GM18951 (cell line): ENCODE data around the gene PEX5L.

ENCODE experiments used
- POLR2A ChIP-seq: IDR thresholded peaks from 4 replicates; pipeline ENCODE4 v1.6.1; 2011; ENCODE audit warnings: mild to moderate bottlenecking; ENCODE audit not compliant: insufficient read length, insufficient read depth; ENCODE audit errors: extremely low read depth
- in situ Hi-C: fragments of 300-500 bp; cut with MboI; formaldehyde crosslinking; loops from one replicate; pipeline ENCODE4 v1.12.0; 2022; ENCODE audit warnings: low sequenced_read_pairs, mixed read lengths, inconsistent platforms; ENCODE audit not compliant: unreplicated experiment

PEX5L gene

DNA sequence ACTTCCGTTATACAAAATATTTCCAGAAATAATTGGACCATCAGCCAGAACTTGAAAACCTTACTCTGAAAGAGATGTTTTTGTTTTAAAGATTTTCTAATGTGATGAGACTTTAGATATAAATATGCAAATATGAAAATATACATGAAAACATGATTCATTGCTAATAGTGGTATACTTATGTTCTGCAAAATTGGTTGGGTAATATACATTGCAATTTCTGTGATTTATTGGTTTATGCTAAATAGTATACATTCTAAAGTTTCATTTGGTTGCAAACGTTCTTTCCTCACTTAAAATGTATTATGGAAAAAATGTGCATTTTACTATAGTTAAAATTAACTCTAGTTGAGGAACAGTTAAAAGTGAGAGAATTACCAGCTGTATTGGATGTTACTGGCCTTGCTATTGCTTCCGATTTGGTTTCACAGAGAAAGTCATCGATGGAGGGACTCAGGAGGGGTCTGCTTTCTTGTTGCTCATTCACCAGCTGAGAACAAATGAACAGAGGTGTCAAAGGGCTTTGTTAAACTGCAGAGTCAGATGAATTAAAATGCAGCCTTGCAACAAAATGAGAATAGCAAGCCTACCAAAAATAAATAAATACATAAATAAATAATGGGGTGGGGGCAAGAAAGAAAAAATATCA is 149.3 kb downstream of the PEX5L start:
- no peak for TF ChIP-seq POLR2A
- in situ Hi-C loops, result no loop called here

DNA sequence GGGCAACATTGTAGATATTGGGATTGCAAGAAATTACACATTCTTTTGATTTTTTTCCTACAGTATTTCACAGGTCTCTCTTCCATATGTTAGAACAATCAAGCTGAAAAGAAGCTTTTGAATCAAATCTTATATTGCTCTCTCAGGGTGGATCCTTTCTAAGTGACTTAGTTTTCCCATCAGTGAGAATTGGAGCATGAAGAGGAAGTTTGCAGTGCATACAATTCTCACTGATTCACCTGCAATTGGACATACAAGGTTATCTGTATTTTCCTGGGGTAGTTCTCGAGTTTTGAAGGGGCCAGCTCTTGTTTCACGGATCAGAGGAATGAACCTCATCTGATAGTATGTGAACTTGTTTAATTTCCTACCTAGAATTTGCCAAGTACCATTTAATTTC is 150.8 kb downstream of the PEX5L start:
- in situ Hi-C loops, result no loop called here
- TF ChIP-seq POLR2A, result no peak

- in situ Hi-C loops, result no loop called here
Measured at GRCh38 chr3:179884136-179884535, 152.6 kb downstream of the PEX5L start.

GRCh38 chr3:179882292-179882691 is 154.4 kb downstream of the PEX5L start:
- no peak for TF ChIP-seq POLR2A
- in situ Hi-C loops, result no loop called here

More at GRCh38 chr3:179884136-179884535, 152.6 kb downstream of the PEX5L start:
- no peak for TF ChIP-seq POLR2A

GRCh38 chr3:179881791-179882190 is 154.9 kb downstream of the PEX5L start:
- in situ Hi-C loops, result no loop called here

GRCh38 chr3:179880868-179881267 is 155.9 kb downstream of the PEX5L start:
- in situ Hi-C loops, result no loop called here

More at GRCh38 chr3:179881791-179882190, 154.9 kb downstream of the PEX5L start:
- TF ChIP-seq POLR2A, result no peak

DNA sequence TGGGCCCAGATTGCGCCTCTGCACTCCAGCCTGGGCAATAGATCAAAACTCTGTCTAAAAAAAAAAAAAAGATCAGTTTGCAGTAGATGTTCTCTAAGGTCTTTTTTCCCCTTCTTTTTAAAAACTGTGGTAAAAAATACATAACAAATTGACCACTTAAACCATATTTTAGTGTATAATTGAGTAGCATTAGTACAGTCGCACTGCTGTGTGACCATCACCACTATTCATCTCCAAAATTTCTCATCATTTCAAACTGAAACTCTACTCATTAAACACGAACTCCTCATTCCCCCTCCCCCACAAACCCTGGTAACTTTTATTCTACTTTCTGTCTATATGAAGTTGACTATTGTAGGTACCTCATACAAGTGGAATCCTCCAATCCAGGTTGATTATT is 160.3 kb downstream of the PEX5L start:
- in situ Hi-C loops, result no loop called here
- TF ChIP-seq POLR2A, result no peak

More at GRCh38 chr3:179880868-179881267, 155.9 kb downstream of the PEX5L start:
- no peak for TF ChIP-seq POLR2A

DNA sequence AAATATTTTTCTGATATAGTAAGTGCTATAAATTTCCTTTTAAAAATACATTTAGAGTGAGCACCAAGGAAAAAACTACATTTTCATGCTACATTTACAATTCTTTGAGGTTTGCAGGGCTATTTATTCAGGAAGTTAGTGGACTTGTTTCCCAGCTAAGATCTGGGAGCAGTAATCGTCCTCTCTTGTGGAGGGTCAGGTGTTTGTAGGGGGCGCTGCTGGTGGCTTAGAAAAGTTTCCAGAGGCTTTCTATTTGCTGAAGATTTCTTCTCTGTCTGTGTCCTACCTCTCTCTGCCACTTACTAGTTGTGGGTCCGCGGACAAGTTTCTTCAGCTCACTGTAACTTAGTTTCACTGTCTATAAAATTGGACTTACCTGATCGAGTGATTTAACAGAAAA is 163.9 kb downstream of the PEX5L start:
- no peak for TF ChIP-seq POLR2A
- in situ Hi-C loops, result no loop called here

DNA sequence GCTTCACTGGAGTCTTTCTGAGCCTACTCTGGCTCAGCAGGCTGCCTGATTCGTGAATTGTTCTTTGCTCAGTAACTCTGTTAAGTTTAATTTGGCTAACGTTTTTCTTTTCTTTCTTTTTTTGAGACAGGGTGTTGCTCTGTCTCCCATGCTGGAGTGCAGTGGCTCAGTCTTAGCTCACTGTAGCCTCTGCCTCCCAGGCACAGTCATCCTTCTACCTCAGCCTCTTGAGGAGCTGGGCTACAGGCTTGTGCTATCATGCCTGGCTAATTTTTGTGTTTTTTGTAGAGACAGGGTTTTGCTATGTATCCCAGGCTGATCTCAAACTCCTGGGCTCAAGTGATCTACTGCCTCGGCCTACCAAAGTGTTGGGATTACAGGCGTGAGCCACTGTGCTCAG is 165.0 kb downstream of the PEX5L start:
- TF ChIP-seq POLR2A, result no peak
- in situ Hi-C loops, result no loop called here

- in situ Hi-C loops, result no loop called here
- TF ChIP-seq POLR2A, result no peak
Measured at GRCh38 chr3:179868715-179869114, 168.0 kb downstream of the PEX5L start.

DNA sequence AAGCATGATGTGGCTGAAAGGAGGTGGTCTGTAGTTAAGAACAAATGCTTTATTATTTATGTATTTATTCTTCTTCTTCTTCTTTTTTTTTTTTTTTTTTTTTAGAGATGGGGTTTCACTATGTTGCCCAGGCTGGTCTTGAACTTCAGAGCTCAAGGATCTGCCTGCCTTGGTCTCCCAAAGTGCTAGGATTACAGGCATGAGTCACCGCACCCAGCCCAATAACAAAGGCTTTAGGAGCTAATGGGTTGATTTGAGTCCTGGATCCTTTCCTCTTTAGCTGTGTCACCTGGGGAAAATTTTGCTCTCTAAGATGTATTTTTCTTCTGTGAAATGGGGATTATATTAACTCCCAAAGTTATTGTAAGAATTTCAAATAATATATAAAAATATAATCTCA is 168.8 kb downstream of the PEX5L start:
- no peak for TF ChIP-seq POLR2A

DNA sequence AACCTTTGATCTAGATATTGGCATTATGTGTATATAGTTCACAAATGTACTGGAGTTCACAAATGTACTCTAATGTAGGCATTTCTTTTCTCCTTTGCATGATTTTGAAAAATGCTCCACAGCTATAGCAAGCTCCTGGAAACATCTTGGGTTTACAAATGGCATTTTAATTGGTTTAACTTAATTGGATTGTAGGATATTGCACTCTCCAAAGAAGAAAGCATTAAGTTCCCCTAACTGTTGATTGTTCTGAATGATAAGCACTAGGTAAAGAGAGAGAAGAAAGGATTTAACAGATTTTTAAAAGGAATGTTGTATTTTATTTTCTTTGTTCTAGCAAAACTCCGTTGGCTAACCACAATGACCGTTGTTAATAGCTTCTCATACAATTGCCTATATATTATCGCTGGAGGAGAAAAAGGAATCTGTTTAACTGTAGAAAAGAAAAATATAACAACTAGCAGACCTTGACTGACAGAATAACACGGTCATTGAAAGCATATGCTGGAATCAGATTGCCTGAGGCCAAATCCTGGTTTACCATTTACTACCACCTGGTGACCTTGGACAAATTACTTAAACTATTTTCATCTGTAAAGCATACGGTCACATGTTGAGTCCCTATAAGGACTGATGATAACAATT is 170.8 kb downstream of the PEX5L start:
- in situ Hi-C loops, result no loop called here
- no peak for TF ChIP-seq POLR2A

More for the DNA sequence above, 168.8 kb downstream of the PEX5L start:
- in situ Hi-C loops, result no loop called here

DNA sequence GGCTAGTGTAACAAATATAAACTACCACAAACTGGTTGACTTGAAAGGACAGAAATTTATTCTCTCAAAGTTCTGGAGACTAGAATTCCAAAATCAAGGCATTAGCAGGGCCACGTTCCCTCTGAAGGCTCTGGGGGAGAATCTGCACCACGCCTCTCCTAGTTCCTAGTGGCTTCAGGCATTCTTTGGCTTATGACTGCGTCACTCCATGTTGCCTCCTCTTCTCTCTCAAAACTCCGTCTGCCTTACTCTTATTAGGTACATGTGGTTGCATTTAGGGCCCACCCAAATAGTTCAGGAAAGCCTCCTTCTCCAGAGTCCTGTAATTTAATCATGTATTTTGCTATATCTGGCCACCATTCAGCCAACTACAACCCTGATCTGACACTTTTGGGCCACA is 174.8 kb downstream of the PEX5L start:
- in situ Hi-C loops, result no loop called here
- no peak for TF ChIP-seq POLR2A

DNA sequence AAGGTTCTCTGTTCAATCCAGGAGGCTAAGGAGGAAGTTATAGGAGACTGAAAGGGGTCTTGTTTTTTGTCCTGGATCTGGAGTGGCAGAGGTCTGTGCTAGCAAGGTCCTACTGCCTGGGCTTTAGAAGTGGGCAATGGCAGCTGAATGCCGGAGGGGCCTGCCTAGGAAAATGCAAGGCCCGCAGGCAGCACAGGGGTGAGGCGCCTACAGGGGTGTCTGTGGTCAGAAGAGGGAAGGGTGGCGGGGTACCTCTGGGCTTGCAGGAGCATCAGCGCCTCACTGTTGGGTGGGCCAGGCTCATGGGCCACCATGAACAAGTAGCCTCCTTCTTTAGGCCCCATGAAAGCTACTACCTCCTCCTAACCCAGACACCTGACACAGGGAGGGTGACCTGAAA is 175.4 kb downstream of the PEX5L start:
- in situ Hi-C loops, result no loop called here
- no peak for TF ChIP-seq POLR2A
